Measurements from ENCODE around the gene CXCL8.
"Not testable (repeated sequence)": the region's sequence is repeated elsewhere in the genome, so short reads cannot be mapped to it uniquely, and the experiment has no call there.

CXCL8 gene

GRCh38 chr4:73743795-73744194 lies 3.4 kb downstream of the CXCL8 start:
- no peak for DNase-seq (ENCODE audit: low read depth)

- DNase-seq (ENCODE audit: low read depth), result no peak
Observed at GRCh38 chr4:73744203-73744602, 3.8 kb downstream of the CXCL8 start.

GRCh38 chr4:73750730-73751129 lies 10.4 kb downstream of the CXCL8 start:
- DNase-seq (ENCODE audit: low read depth), result no peak

- DNase-seq (ENCODE audit: low read depth), result no peak
Observed at GRCh38 chr4:73751166-73751565, 10.8 kb downstream of the CXCL8 start.

- no peak for DNase-seq (ENCODE audit: low read depth)
Observed at GRCh38 chr4:73751830-73752229, 11.5 kb downstream of the CXCL8 start.

- DNase-seq (ENCODE audit: low read depth), result no peak
Observed at GRCh38 chr4:73752424-73752823, 12.1 kb downstream of the CXCL8 start.

GRCh38 chr4:73753215-73753614 lies 12.8 kb downstream of the CXCL8 start:
- no peak for DNase-seq (ENCODE audit: low read depth)

GRCh38 chr4:73754934-73755333 lies 14.6 kb downstream of the CXCL8 start:
- no peak for DNase-seq (ENCODE audit: low read depth)

- DNase-seq (ENCODE audit: low read depth), result no peak
Observed at GRCh38 chr4:73759357-73759756, 19.0 kb downstream of the CXCL8 start.

- no peak for DNase-seq (ENCODE audit: low read depth)
Observed at GRCh38 chr4:73761856-73762255, 21.5 kb downstream of the CXCL8 start.

GRCh38 chr4:73762409-73762808 lies 22.0 kb downstream of the CXCL8 start:
- DNase-seq (ENCODE audit: low read depth), result no peak

GRCh38 chr4:73763877-73764276 lies 23.5 kb downstream of the CXCL8 start:
- DNase-seq (ENCODE audit: low read depth), result no peak

GRCh38 chr4:73764513-73764912 lies 24.1 kb downstream of the CXCL8 start:
- DNase-seq (ENCODE audit: low read depth), result no peak

- no peak for DNase-seq (ENCODE audit: low read depth)
Observed at GRCh38 chr4:73765296-73765695, 24.9 kb downstream of the CXCL8 start.

- DNase-seq (ENCODE audit: low read depth), result no peak
Observed at GRCh38 chr4:73770917-73771316, 30.5 kb downstream of the CXCL8 start.

- no peak for DNase-seq (ENCODE audit: low read depth)
Observed at GRCh38 chr4:73772363-73772762, 32.0 kb downstream of the CXCL8 start.

GRCh38 chr4:73774406-73774805 lies 34.0 kb downstream of the CXCL8 start:
- not testable (repeated sequence) for DNase-seq (ENCODE audit: low read depth)

- DNase-seq (ENCODE audit: low read depth), result no peak
Observed at GRCh38 chr4:73776321-73776729, 36.0 kb downstream of the CXCL8 start.

- DNase-seq (ENCODE audit: low read depth), result no peak
Observed at GRCh38 chr4:73777612-73778011, 37.2 kb downstream of the CXCL8 start.

GRCh38 chr4:73780243-73780642 lies 39.9 kb downstream of the CXCL8 start:
- no peak for DNase-seq (ENCODE audit: low read depth)

- no peak for DNase-seq (ENCODE audit: low read depth)
Observed at GRCh38 chr4:73780834-73781233, 40.5 kb downstream of the CXCL8 start.

GRCh38 chr4:73788411-73788810 lies 48.0 kb downstream of the CXCL8 start:
- DNase-seq (ENCODE audit: low read depth), result no peak
